PC-3 (cell line): ENCODE data around the gene RPS3A. TPM values are rescaled to one million over a fixed set of nuclear protein-coding genes. Genes with fewer than 3 reads are reported as not detected.

Source experiments
- ATAC-seq: fragments of 200-7000 bp; cut with Tn5 transposase; 2 replicates; pipeline ENCODE4 v1.9.1; 2020; ENCODE audit warnings: mild to moderate bottlenecking, moderate library complexity
- BruUV-seq: library from RNA; stranded (reverse); fragments of 400-500 nt; replicated peaks from 2 replicates; lab custom pipeline; 2021; lab: Mats Ljungman, UMichigan
- CTCF ChIA-PET: fragments of 300-600 bp; sonication (Branson Sonifier 250); formaldehyde crosslinking; loops from one replicate; lab custom pipeline; 2022; ENCODE audit warnings: antibody characterized with exemption; lab: Charles Lee
- POLR2A ChIA-PET: fragments of 300-600 bp; sonication (Branson Sonifier 250); formaldehyde crosslinking; loops from one replicate; lab custom pipeline; 2022; ENCODE audit warnings: antibody characterized with exemption; ENCODE audit not compliant: unreplicated experiment; lab: Charles Lee
- DNase-seq: peaks from one replicate; pipeline ENCODE4 v3.0.0-alpha.2; 2015
- H2AFZ ChIP-seq: fragments of 300-600 bp; sonication (generic); 2 replicates; pipeline ENCODE4 v1.6.0; 2016; ENCODE audit warnings: antibody characterized with exemption, low read length
- H3F3A ChIP-seq: fragments of 300-600 bp; sonication (generic); one replicate; pipeline ENCODE4 v1.6.0; 2017; ENCODE audit warnings: antibody characterized with exemption, low read length, control low read depth, mild to moderate bottlenecking; ENCODE audit not compliant: unreplicated experiment
- H3K27ac ChIP-seq: fragments of 300-600 bp; sonication (generic); 2 replicates; pipeline ENCODE4 v1.5.1; 2016; ENCODE audit warnings: mild to moderate bottlenecking, low read length
- H3K27me3 ChIP-seq: fragments of 300-600 bp; sonication (generic); 2 replicates; pipeline ENCODE4 v1.6.1; 2016; ENCODE audit warnings: low read length, mixed read lengths
- H3K36me3 ChIP-seq: fragments of 300-600 bp; sonication (generic); 2 replicates; pipeline ENCODE4 v1.6.1; 2016; ENCODE audit warnings: low read depth, mixed run types, low read length, mixed read lengths
- H3K4me1 ChIP-seq: fragments of 300-600 bp; sonication (generic); 2 replicates; pipeline ENCODE4 v1.5.1; 2016; ENCODE audit warnings: low read length; ENCODE audit not compliant: insufficient read depth
- H3K4me2 ChIP-seq: fragments of 300-600 bp; sonication (generic); 2 replicates; pipeline ENCODE4 v1.6.0; 2016; ENCODE audit warnings: low read length
- H3K4me3 ChIP-seq: fragments of 300-600 bp; sonication (generic); 2 replicates; pipeline ENCODE4 v1.5.1; 2016; ENCODE audit warnings: mild to moderate bottlenecking, low read length, mixed read lengths
- H3K79me2 ChIP-seq: fragments of 300-600 bp; sonication (generic); 2 replicates; pipeline ENCODE4 v1.6.1; 2017; ENCODE audit warnings: low read length, mixed read lengths
- H3K9ac ChIP-seq: fragments of 300-600 bp; sonication (generic); 2 replicates; pipeline ENCODE4 v1.6.0; 2016; ENCODE audit warnings: mild to moderate bottlenecking, low read length
- H3K9me2 ChIP-seq: fragments of 300-600 bp; sonication (generic); replicated peaks from 2 replicates; pipeline ENCODE4 v1.6.1; 2016; ENCODE audit warnings: mixed run types, low read length, mixed read lengths
- H3K9me3 ChIP-seq: fragments of 300-600 bp; sonication (generic); 2 replicates; pipeline ENCODE4 v1.6.1; 2016; ENCODE audit warnings: low read length, mixed read lengths
- H4K20me1 ChIP-seq: fragments of 300-600 bp; sonication (generic); 2 replicates; pipeline ENCODE4 v1.6.1; 2016; ENCODE audit warnings: low read length, mixed read lengths
- EZH2 ChIP-seq: fragments of 300-600 bp; sonication (generic); IDR thresholded peaks from one replicate; pipeline ENCODE4 v1.6.1; 2017; ENCODE audit warnings: antibody characterized with exemption, mild to moderate bottlenecking, low read length; ENCODE audit not compliant: unreplicated experiment
- EZH2phosphoT487 ChIP-seq: fragments of 300-600 bp; sonication (generic); IDR thresholded peaks from 2 replicates; pipeline ENCODE4 v1.6.1; 2018; ENCODE audit warnings: mild to moderate bottlenecking, antibody characterized with exemption, low read length, borderline replicate concordance
- intact Hi-C: fragments of 100-400 bp; cut with micrococcal nuclease; formaldehyde crosslinking; loops from 2 replicates; pipeline ENCODE4 v1.9.0; 2023
- total RNA-seq: library from RNA; depleted of rRNA; stranded (reverse); fragments of >200 nt; gene quantifications from 2 replicates; pipeline ENCODE4 v1.2.3, GENCODE V29; 2014
- TF ChIP-seq, protein P1 (sequence below): fragments of 300-600 bp; sonication (generic); conservative IDR thresholded peaks from 2 replicates; pipeline ENCODE4 v1.5.1; 2017; ENCODE audit warnings: antibody characterized with exemption, low read depth, mild to moderate bottlenecking, low read length

RPS3A gene
- total RNA-seq, 1 experiment from 2014 or later = 560 TPM

DNA sequence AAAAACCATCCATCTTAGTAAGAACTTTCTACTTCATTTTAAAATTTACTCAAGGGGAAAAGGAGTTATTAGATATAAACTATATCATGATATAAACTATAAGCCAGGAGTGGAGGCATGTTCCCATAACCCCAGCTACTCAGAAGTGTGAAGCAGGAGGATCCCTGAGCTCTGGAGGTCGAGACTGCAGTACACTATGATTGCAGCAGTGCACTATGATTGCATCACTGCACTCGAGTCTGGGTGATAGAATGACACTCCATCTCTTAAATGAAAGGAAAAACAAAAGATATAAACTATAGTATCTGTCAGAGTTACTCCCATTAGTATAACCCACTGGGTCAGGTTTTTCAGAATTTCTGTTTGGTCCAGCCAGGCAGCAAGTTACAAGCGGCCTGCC lies 47.6 kb downstream of the RPS3A start:
- H3K4me1 ChIP-seq = no peaks in the 10 kb centered on the region
- ATAC-seq (no peak), DNase-seq (no peak)
- TF ChIP-seq EZH2phosphoT487 (no peak), EZH2 (no peak)
- TF ChIP-seq, protein P1, sequence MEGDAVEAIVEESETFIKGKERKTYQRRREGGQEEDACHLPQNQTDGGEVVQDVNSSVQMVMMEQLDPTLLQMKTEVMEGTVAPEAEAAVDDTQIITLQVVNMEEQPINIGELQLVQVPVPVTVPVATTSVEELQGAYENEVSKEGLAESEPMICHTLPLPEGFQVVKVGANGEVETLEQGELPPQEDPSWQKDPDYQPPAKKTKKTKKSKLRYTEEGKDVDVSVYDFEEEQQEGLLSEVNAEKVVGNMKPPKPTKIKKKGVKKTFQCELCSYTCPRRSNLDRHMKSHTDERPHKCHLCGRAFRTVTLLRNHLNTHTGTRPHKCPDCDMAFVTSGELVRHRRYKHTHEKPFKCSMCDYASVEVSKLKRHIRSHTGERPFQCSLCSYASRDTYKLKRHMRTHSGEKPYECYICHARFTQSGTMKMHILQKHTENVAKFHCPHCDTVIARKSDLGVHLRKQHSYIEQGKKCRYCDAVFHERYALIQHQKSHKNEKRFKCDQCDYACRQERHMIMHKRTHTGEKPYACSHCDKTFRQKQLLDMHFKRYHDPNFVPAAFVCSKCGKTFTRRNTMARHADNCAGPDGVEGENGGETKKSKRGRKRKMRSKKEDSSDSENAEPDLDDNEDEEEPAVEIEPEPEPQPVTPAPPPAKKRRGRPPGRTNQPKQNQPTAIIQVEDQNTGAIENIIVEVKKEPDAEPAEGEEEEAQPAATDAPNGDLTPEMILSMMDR = no peak
- ChIA-PET CTCF (no interaction called here), POLR2A (no interaction called here)
- H3K9me3 ChIP-seq = no peaks in the 10 kb centered on the region
- no peaks in the 10 kb centered on the region for H3F3A ChIP-seq
- intact Hi-C loops = no loop called here
- no peak overlapping the region for H3K27ac ChIP-seq
- H3K27me3 ChIP-seq = no peaks in the 10 kb centered on the region
- no peak overlapping the region for H3K4me3 ChIP-seq
- H3K36me3 ChIP-seq = peaks cover 7% of the 10 kb centered on the region; the same call in 1 of the 2 replicates
- no peak overlapping the region for H2AFZ ChIP-seq
- no peaks in the 10 kb centered on the region for H3K79me2 ChIP-seq
- no peaks in the 10 kb centered on the region for H4K20me1 ChIP-seq
- no peak overlapping the region for H3K9ac ChIP-seq
- H3K4me2 ChIP-seq = no peak overlapping the region
- no peaks in the 10 kb centered on the region for H3K9me2 ChIP-seq
- no TSS peak for BruUV-seq

DNA sequence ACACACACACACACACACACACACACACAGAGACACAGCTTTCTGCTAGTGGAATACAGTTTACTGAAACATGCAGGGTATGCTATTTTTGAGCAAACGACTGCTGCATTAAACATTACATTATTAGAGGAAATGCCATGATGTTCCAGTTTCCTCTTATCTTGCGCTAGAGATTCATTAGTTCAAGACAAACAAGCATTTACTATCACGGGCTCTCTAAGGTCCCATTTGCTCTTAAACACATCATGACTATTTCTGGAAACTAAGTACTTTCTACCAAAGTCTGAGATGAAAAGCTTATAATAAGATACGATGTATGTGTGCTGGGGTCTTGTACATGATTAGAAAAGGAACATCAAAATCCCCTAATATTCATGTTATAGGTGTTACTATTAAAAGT lies 48.8 kb downstream of the RPS3A start:
- ATAC-seq (no peak), DNase-seq (no peak)
- Histone ChIP-seq H2AFZ (no peak overlapping the region), H3K4me3 (no peak overlapping the region), H3K9me3 (no peaks in the 10 kb centered on the region), H3K27me3 (no peaks in the 10 kb centered on the region), H3K79me2 (no peaks in the 10 kb centered on the region), H3F3A (no peaks in the 10 kb centered on the region), H3K4me1 (no peaks in the 10 kb centered on the region), H3K4me2 (no peak overlapping the region), H3K27ac (no peak overlapping the region), H3K36me3 (peaks cover 7% of the 10 kb centered on the region; the same call in 1 of the 2 replicates), H3K9me2 (no peaks in the 10 kb centered on the region), H4K20me1 (no peaks in the 10 kb centered on the region), H3K9ac (no peak overlapping the region)
- intact Hi-C loops = no loop called here
- ChIA-PET CTCF (no interaction called here), POLR2A (no interaction called here)
- BruUV-seq = no TSS peak
- TF ChIP-seq, protein P1 = no peak
- TF ChIP-seq EZH2phosphoT487 (no peak), EZH2 (no peak)

DNA sequence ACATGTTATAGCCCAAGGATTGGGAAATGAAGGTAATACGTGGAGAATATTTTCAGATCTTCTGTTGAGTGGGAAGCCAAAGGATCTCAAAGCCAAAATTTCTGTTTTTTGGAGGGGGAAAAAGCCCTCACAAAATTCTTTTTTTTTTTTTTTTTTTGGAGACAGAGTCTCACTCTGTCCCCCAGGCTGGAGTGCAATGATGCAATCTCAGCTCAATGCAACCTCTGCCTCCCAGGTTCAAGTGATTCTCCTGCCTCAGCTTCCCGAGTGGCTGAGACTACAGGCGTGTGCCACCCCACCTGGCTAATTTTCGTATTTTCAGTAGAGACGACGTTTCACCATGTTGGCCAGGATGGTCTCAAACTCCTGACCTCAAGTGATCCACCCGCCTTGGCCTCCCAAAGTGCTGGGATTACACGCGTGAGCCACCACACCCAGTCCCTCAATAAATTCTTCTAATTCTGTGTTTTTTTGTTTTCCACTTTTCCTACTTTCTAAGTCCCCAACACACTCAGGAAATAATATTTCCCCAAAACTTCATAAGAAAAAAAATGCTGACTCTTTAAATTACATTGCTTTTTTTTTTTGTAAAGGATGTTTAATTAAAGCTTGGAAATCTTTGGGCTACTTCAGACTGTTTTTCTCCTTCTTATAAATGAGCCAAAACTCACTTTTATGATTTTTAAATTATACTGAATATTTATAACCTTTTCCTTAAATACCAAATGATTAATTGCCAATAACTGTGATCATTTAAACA lies 51.6 kb downstream of the RPS3A start:
- Histone ChIP-seq H3F3A (no peaks in the 10 kb centered on the region), H3K4me3 (no peak overlapping the region), H3K27me3 (no peaks in the 10 kb centered on the region), H3K36me3 (peaks cover 4% of the 10 kb centered on the region; the same call in 1 of the 2 replicates), H2AFZ (no peak overlapping the region), H3K4me1 (no peaks in the 10 kb centered on the region), H3K9me3 (no peaks in the 10 kb centered on the region), H3K9ac (no peak overlapping the region), H3K4me2 (no peak overlapping the region), H4K20me1 (no peaks in the 10 kb centered on the region), H3K27ac (no peak overlapping the region), H3K79me2 (no peaks in the 10 kb centered on the region), H3K9me2 (no peaks in the 10 kb centered on the region)
- BruUV-seq = no TSS peak
- ChIA-PET POLR2A (no interaction called here), CTCF (no interaction called here)
- ATAC-seq (no peak), DNase-seq (no peak)
- intact Hi-C loops = no loop called here
- TF ChIP-seq, protein P1 = no peak
- TF ChIP-seq EZH2phosphoT487 (no peak), EZH2 (no peak)
